CD4-positive, alpha-beta T cell (primary cell): ENCODE data around the gene SUSD2. TPM values are rescaled to one million over a fixed set of nuclear protein-coding genes. Genes with fewer than 3 reads are reported as not detected.

ENCODE experiments used
- ATAC-seq: fragments of 200-7000 bp; cut with Tn5 transposase; one replicate; pipeline ENCODE4 v1.10.0; 2022; ENCODE audit warnings: mild to moderate bottlenecking; ENCODE audit not compliant: poor library complexity
- CTCF ChIA-PET: fragments of 350-600 bp; sonication (Branson Sonifier 250); formaldehyde crosslinking; loops from one replicate; lab custom pipeline; 2021; ENCODE audit warnings: antibody characterized with exemption, inconsistent platforms; lab: Charles Lee
- POLR2A ChIA-PET: fragments of 350-600 bp; sonication (Branson Sonifier 250); formaldehyde crosslinking; loops from one replicate; lab custom pipeline; 2021; ENCODE audit warnings: antibody characterized with exemption, inconsistent platforms; lab: Charles Lee
- DNase-seq, 14 experiments: peaks; one replicate each; pipeline ENCODE4 v3.0.0-alpha.2; 2013 to 2020; ENCODE audit warnings: mixed read lengths in 2 of 14
- H3K27ac ChIP-seq, 2 donors: one replicate each; pipeline versions ENCODE4 v1.5.1 to v1.7.0; 2013; ENCODE audit warnings: low read length in 2 of 2, low read depth in 1 of 2, mild to moderate bottlenecking in 1 of 2
- H3K27me3 ChIP-seq, 2 experiments: 1 replicate in 1 of 2; 2 replicates in 1 of 2; pipeline versions ENCODE4 v1.6.1 to v1.7.0; 2013; ENCODE audit warnings: low read length in 2 of 2, control low read depth in 1 of 2, mild to moderate bottlenecking in 1 of 2, moderate library complexity in 1 of 2; ENCODE audit not compliant: insufficient read depth in 2 of 2, control insufficient read depth in 1 of 2
- H3K36me3 ChIP-seq: one replicate; pipeline ENCODE4 v1.6.1; 2013; ENCODE audit warnings: low read length, control low read depth; ENCODE audit not compliant: insufficient read depth
- H3K4me1 ChIP-seq: one replicate; pipeline ENCODE4 v1.6.1; 2013; ENCODE audit warnings: low read length, control low read depth; ENCODE audit not compliant: insufficient read depth
- H3K4me3 ChIP-seq: one replicate; pipeline ENCODE4 v1.5.1; 2013; ENCODE audit warnings: mild to moderate bottlenecking, low read length, moderate library complexity
- H3K9me3 ChIP-seq, 2 experiments: 1 replicate in 1 of 2; 2 replicates in 1 of 2; pipeline versions ENCODE4 v1.6.1 to v1.7.0; 2013; ENCODE audit warnings: low read length in 2 of 2, mild to moderate bottlenecking in 2 of 2, control low read depth in 1 of 2, moderate library complexity in 1 of 2; ENCODE audit not compliant: control insufficient read depth in 1 of 2, insufficient read depth in 1 of 2
- H3K27ac Mint-ChIP-seq: one replicate; pipeline ENCODE4 v1.8.0; 2020; ENCODE audit warnings: mixed read lengths
- H3K27me3 Mint-ChIP-seq: one replicate; pipeline ENCODE4 v1.8.0; 2021; ENCODE audit warnings: mixed read lengths
- H3K36me3 Mint-ChIP-seq: one replicate; pipeline ENCODE4 v1.8.0; 2021; ENCODE audit warnings: low read depth, mixed read lengths
- H3K4me1 Mint-ChIP-seq: one replicate; pipeline ENCODE4 v1.8.0; 2021; ENCODE audit warnings: low read depth, mixed read lengths
- H3K4me3 Mint-ChIP-seq: one replicate; pipeline ENCODE4 v1.8.0; 2020; ENCODE audit warnings: mild to moderate bottlenecking, mixed read lengths
- H3K9me3 Mint-ChIP-seq: one replicate; pipeline ENCODE4 v1.8.0; 2020; ENCODE audit warnings: mixed read lengths
- CTCF ChIP-seq: fragments of 200-600 bp; IDR thresholded peaks from one replicate; pipeline ENCODE4 v1.8.0; 2022; ENCODE audit warnings: antibody characterized with exemption, mild to moderate bottlenecking
- intact Hi-C, 2 experiments: fragments of 100-400 bp; cut with DNase I in 1 of 2; cut with micrococcal nuclease in 1 of 2; formaldehyde crosslinking; loops; one replicate each; pipeline versions ENCODE4 v1.15.1 to v1.9.0; 2023 to 2025; cut with DNase I, micrococcal nuclease
- total RNA-seq, 174 experiments: library from RNA in 2 of 174; stranded (reverse) in 2 of 174; gene quantifications; one replicate each; pipeline ENCODE4 v1.2.3 and lab custom pipeline; 2021 to 2026

Gene SUSD2
- total RNA-seq, 2 experiments from 2014 or later, result 0.80 to 1.5 TPM

- intact Hi-C loops, result no loop called here
- no peaks in the 10 kb centered on the region for H3K27me3 ChIP-seq
- Mint-ChIP-seq H3K27ac (no peak overlapping the region), H3K4me1 (no peaks in the 10 kb centered on the region), H3K27me3 (no peaks in the 10 kb centered on the region), H3K9me3 (no peaks in the 10 kb centered on the region), H3K36me3 (peaks cover 67% of the 10 kb centered on the region), H3K4me3 (no peak overlapping the region)
- ChIA-PET POLR2A (interaction anchor here (6.4 kb wide), 1 partner anchor 15 kb away, joined by 38 read pairs; no protein-coding TSS in a partner anchor), CTCF (interaction anchor here (0.9 kb wide), 1 partner anchor 13 kb away, joined by 3 read pairs; no protein-coding TSS in a partner anchor)
- H3K4me3 ChIP-seq, result no peak overlapping the region
- H3K9me3 ChIP-seq, result no peaks in the 10 kb centered on the region
- no peaks in the 10 kb centered on the region for H3K4me1 ChIP-seq
- no peak overlapping the region for H3K27ac ChIP-seq
- peaks cover 94% of the 10 kb centered on the region for H3K36me3 ChIP-seq
- ATAC-seq (no peak), DNase-seq (no peak)
- no peak for TF ChIP-seq CTCF
These were observed 11.1 kb upstream of the SUSD2 start for GRCh38 chr22:24170188-24170587.

GRCh38 chr22:24170632-24171031, 10.7 kb upstream of the SUSD2 start:
- no peak for DNase-seq
- Mint-ChIP-seq H3K9me3 (no peaks in the 10 kb centered on the region), H3K36me3 (peaks cover 69% of the 10 kb centered on the region), H3K4me3 (no peak overlapping the region), H3K27me3 (no peaks in the 10 kb centered on the region), H3K4me1 (no peaks in the 10 kb centered on the region), H3K27ac (no peak overlapping the region)
- Histone ChIP-seq H3K27ac (no peak overlapping the region), H3K36me3 (peaks cover 93% of the 10 kb centered on the region), H3K4me1 (no peaks in the 10 kb centered on the region), H3K4me3 (no peak overlapping the region), H3K9me3 (no peaks in the 10 kb centered on the region), H3K27me3 (no peaks in the 10 kb centered on the region)
- ATAC-seq, result no peak
- intact Hi-C loops, result no loop called here
- ChIA-PET CTCF (interaction anchor here (0.9 kb wide), 1 partner anchor 13 kb away, joined by 3 read pairs; no protein-coding TSS in a partner anchor), POLR2A (interaction anchor here (2.3 to 6.4 kb wide), 2 partner anchors 14 to 15 kb away, joined by 14 to 38 read pairs; no protein-coding TSS in a partner anchor)
- TF ChIP-seq CTCF, result no peak

GRCh38 chr22:24171822-24172221, 9.5 kb upstream of the SUSD2 start:
- Histone ChIP-seq H3K27me3 (no peaks in the 10 kb centered on the region), H3K4me3 (no peak overlapping the region), H3K4me1 (no peaks in the 10 kb centered on the region), H3K36me3 (peaks cover 93% of the 10 kb centered on the region), H3K9me3 (no peaks in the 10 kb centered on the region), H3K27ac (peak overlapping the region in 1 of 2 donors; percentile 13)
- Mint-ChIP-seq H3K27ac (no peak overlapping the region), H3K4me1 (no peaks in the 10 kb centered on the region), H3K27me3 (no peaks in the 10 kb centered on the region), H3K4me3 (no peak overlapping the region), H3K9me3 (no peaks in the 10 kb centered on the region), H3K36me3 (peaks cover 64% of the 10 kb centered on the region)
- ATAC-seq, result no peak
- CTCF ChIA-PET, result no interaction called here
- POLR2A ChIA-PET, result interaction anchor here (2.3 kb wide), 1 partner anchor 15 kb away, joined by 14 read pairs; no protein-coding TSS in a partner anchor
- intact Hi-C loops, result no loop called here
- TF ChIP-seq CTCF, result no peak
- no peak for DNase-seq
